DOHH2 (cell line): ENCODE measurements around the gene S100G.

Experiments
- H3F3A ChIP-seq: fragments of 200-600 bp; sonication (generic), shearing (Covaris generic); 2 replicates; pipeline ENCODE4 v1.6.0; 2016; ENCODE audit warnings: antibody characterized with exemption, mild to moderate bottlenecking; ENCODE audit not compliant: control insufficient read depth, insufficient read depth
- H3K27ac ChIP-seq: fragments of 200-600 bp; sonication (generic); 2 replicates; pipeline ENCODE4 v1.5.1; 2014; ENCODE audit warnings: low read depth, mild to moderate bottlenecking, low read length, moderate library complexity
- H3K27me3 ChIP-seq: fragments of 200-600 bp; sonication (generic); 2 replicates; pipeline ENCODE4 v1.6.1; 2014; ENCODE audit warnings: mild to moderate bottlenecking, low read length, mixed read lengths; ENCODE audit not compliant: control insufficient read depth
- H3K36me3 ChIP-seq: fragments of 200-600 bp; sonication (generic); 2 replicates; pipeline ENCODE4 v1.6.1; 2014; ENCODE audit warnings: mild to moderate bottlenecking, low read length, moderate library complexity, mixed read lengths; ENCODE audit not compliant: control insufficient read depth
- H3K4me1 ChIP-seq: fragments of 200-600 bp; sonication (generic); 2 replicates; pipeline ENCODE4 v1.6.1; 2014; ENCODE audit warnings: mild to moderate bottlenecking, low read length, mixed read lengths; ENCODE audit not compliant: control insufficient read depth
- H3K4me2 ChIP-seq: fragments of 200-600 bp; sonication (generic); 2 replicates; pipeline ENCODE4 v1.6.0; 2014; ENCODE audit warnings: mild to moderate bottlenecking, low read length, moderate library complexity
- H3K4me3 ChIP-seq: fragments of 200-600 bp; sonication (generic); 2 replicates; pipeline ENCODE4 v1.5.1; 2014; ENCODE audit warnings: mild to moderate bottlenecking, low read length, mixed read lengths
- H3K79me2 ChIP-seq: fragments of 200-600 bp; sonication (generic); 2 replicates; pipeline ENCODE4 v1.6.1; 2014; ENCODE audit warnings: mild to moderate bottlenecking, low read length, mixed read lengths; ENCODE audit not compliant: control insufficient read depth
- H3K9me2 ChIP-seq: fragments of 200-600 bp; sonication (generic); replicated peaks from 2 replicates; pipeline ENCODE4 v1.6.1; 2014; ENCODE audit warnings: mild to moderate bottlenecking, low read length, mixed read lengths; ENCODE audit not compliant: control insufficient read depth
- H3K9me3 ChIP-seq: fragments of 200-600 bp; sonication (generic); 2 replicates; pipeline ENCODE4 v1.6.1; 2014; ENCODE audit warnings: antibody characterized with exemption, low read length, mixed read lengths; ENCODE audit not compliant: control insufficient read depth, insufficient read depth
- H4K20me1 ChIP-seq: fragments of 200-600 bp; sonication (generic); 2 replicates; pipeline ENCODE4 v1.6.0; 2014; ENCODE audit warnings: low read depth, mild to moderate bottlenecking, antibody characterized with exemption, low read length, moderate library complexity; ENCODE audit not compliant: control insufficient read depth, insufficient read depth
- EZH2phosphoT487 ChIP-seq: fragments of 200-600 bp; sonication (generic); IDR thresholded peaks from 2 replicates; pipeline ENCODE4 v1.6.1; 2017; ENCODE audit warnings: borderline replicate concordance, mild to moderate bottlenecking, antibody characterized with exemption, low read length, moderate library complexity, mixed read lengths
- TF ChIP-seq, protein P1 (sequence below): fragments of 200-600 bp; sonication (generic); IDR thresholded peaks from one replicate; pipeline ENCODE4 v1.5.1; 2014; ENCODE audit warnings: antibody characterized with exemption, mild to moderate bottlenecking, low read depth, low read length; ENCODE audit not compliant: poor library complexity, severe bottlenecking

S100G gene

DNA sequence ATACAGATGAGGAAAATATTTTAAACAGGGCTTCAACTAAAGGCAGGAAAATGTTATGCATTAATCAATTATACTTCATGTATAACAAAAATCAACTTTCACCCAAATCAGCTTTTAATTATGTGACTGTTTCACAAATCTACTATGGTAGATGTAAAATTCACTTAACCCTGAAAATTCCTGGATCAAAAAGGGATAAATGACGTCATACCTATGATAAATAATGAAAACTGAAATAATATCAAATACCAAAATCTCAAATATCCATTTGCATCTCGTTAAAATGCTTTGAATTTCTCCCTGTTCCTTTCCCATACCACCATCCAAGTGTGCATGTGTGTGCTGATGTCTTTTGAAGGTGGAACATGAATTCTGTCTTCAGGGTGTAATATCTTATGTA lies 11.5 kb downstream of the S100G start:
- no peaks in the 10 kb centered on the region for H3K79me2 ChIP-seq
- TF ChIP-seq, protein P1, sequence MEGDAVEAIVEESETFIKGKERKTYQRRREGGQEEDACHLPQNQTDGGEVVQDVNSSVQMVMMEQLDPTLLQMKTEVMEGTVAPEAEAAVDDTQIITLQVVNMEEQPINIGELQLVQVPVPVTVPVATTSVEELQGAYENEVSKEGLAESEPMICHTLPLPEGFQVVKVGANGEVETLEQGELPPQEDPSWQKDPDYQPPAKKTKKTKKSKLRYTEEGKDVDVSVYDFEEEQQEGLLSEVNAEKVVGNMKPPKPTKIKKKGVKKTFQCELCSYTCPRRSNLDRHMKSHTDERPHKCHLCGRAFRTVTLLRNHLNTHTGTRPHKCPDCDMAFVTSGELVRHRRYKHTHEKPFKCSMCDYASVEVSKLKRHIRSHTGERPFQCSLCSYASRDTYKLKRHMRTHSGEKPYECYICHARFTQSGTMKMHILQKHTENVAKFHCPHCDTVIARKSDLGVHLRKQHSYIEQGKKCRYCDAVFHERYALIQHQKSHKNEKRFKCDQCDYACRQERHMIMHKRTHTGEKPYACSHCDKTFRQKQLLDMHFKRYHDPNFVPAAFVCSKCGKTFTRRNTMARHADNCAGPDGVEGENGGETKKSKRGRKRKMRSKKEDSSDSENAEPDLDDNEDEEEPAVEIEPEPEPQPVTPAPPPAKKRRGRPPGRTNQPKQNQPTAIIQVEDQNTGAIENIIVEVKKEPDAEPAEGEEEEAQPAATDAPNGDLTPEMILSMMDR = no peak
- no peak for TF ChIP-seq EZH2phosphoT487
- H3K4me1 ChIP-seq = no peaks in the 10 kb centered on the region

DNA sequence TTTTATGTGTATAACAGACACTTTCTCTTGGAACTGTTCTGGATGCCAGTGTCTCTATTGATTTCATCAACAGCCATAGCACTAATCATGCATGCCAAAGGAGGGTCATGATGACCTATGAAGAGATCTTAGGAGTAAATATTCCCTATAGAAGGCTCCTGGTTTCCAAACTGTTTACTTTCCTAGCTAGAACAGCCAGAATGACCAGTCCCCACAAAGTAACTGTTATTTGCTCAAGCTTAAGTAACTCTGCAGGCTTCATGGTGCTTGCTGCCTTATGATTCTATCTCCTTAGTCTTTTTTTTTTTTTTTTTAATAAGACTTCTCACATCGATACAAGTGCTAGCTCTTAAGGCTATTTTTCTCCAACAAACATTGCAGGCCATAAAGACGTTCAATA lies 12.4 kb downstream of the S100G start:
- Histone ChIP-seq H3K27ac (no peak overlapping the region), H3K9me3 (no peaks in the 10 kb centered on the region), H3K9me2 (no peaks in the 10 kb centered on the region), H3K36me3 (peaks cover 22% of the 10 kb centered on the region; the same call in 1 of the 2 replicates), H3F3A (no peaks in the 10 kb centered on the region), H3K79me2 (no peaks in the 10 kb centered on the region), H3K4me1 (no peaks in the 10 kb centered on the region), H3K27me3 (no peaks in the 10 kb centered on the region), H3K4me2 (no peak overlapping the region), H3K4me3 (no peak overlapping the region), H4K20me1 (no peaks in the 10 kb centered on the region)
- TF ChIP-seq, protein P1 = no peak
- no peak for TF ChIP-seq EZH2phosphoT487

More for the DNA sequence above, 11.5 kb downstream of the S100G start:
- no peaks in the 10 kb centered on the region for H3K27me3 ChIP-seq
- H3K9me3 ChIP-seq = no peaks in the 10 kb centered on the region
- H3K4me3 ChIP-seq = no peak overlapping the region
- H3F3A ChIP-seq = no peaks in the 10 kb centered on the region
- no peaks in the 10 kb centered on the region for H3K9me2 ChIP-seq
- no peak overlapping the region for H3K27ac ChIP-seq
- no peaks in the 10 kb centered on the region for H4K20me1 ChIP-seq
- peaks cover 17% of the 10 kb centered on the region; the same call in 1 of the 2 replicates for H3K36me3 ChIP-seq
- no peak overlapping the region for H3K4me2 ChIP-seq

DNA sequence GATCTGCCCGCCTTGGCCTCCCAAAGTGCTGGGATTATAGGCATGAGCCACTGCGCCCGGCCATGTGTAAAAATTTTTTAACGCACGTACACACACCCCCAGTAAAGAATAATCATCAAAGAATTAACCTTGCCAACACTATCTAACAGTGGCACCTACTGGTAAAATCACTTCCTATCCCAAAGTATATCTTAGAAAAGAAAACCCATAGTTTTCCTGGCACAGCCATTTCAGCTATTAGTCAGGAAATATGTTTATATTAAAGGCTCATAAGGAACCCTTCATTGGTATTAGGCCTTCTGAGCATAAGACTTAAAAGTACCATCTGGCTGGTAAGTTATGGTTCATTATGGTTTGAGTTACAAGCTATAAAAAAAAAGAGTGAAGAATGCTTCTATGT lies 14.1 kb downstream of the S100G start:
- no peaks in the 10 kb centered on the region for H3K27me3 ChIP-seq
- no peak overlapping the region for H3K4me2 ChIP-seq
- TF ChIP-seq, protein P1 = no peak
- TF ChIP-seq EZH2phosphoT487 = no peak
- H4K20me1 ChIP-seq = no peaks in the 10 kb centered on the region
- peaks cover 29% of the 10 kb centered on the region; the same call in 1 of the 2 replicates for H3K36me3 ChIP-seq
- no peaks in the 10 kb centered on the region for H3K4me1 ChIP-seq
- H3K79me2 ChIP-seq = no peaks in the 10 kb centered on the region
- H3K27ac ChIP-seq = no peak overlapping the region
- no peaks in the 10 kb centered on the region for H3K9me2 ChIP-seq
- H3K9me3 ChIP-seq = no peaks in the 10 kb centered on the region
- no peaks in the 10 kb centered on the region for H3F3A ChIP-seq
- H3K4me3 ChIP-seq = no peak overlapping the region
